B cell (primary cell): ENCODE data around the gene GPRC5D. TPM values are rescaled to one million over a fixed set of nuclear protein-coding genes. Genes with fewer than 3 reads are reported as not detected.

Experiments used
- ATAC-seq: fragments of 200-7000 bp; cut with Tn5 transposase; one replicate; pipeline ENCODE4 v1.10.0; 2021; ENCODE audit warnings: low read depth, mild to moderate bottlenecking, moderate number of reproducible peaks, moderate library complexity
- CTCF ChIA-PET: fragments of 350-600 bp; sonication (Branson Sonifier 250); formaldehyde crosslinking; loops from one replicate; lab custom pipeline; 2021; ENCODE audit warnings: antibody characterized with exemption, inconsistent platforms; lab: Charles Lee
- POLR2A ChIA-PET: fragments of 350-600 bp; sonication (Branson Sonifier 250); formaldehyde crosslinking; loops from one replicate; lab custom pipeline; 2021; ENCODE audit warnings: antibody characterized with exemption; lab: Charles Lee
- DNase-seq: peaks from one replicate; pipeline ENCODE4 v3.0.0; 2013
- H2AFZ ChIP-seq: 2 replicates; pipeline ENCODE4 v1.6.1; 2012; ENCODE audit warnings: mild to moderate bottlenecking, low read depth, low read length; ENCODE audit not compliant: insufficient read depth, poor library complexity, severe bottlenecking
- H3K27ac ChIP-seq, 2 donors: 1 replicate in 1 of 2; 2 replicates in 1 of 2; pipeline ENCODE4 v1.5.1; 2012 to 2013; ENCODE audit warnings: low read length in 2 of 2, mild to moderate bottlenecking in 2 of 2, moderate library complexity in 1 of 2
- H3K27me3 ChIP-seq, 4 experiments: fragments of 200-600 bp in 1 of 4; sonication (generic) in 1 of 4; replicated peaks in 1 of 4; 1 replicate in 2 of 4; 2 replicates in 2 of 4; pipeline versions ENCODE4 v1.6.1 to v1.7.0; 2013 to 2016; ENCODE audit warnings: low read length in 3 of 4, mild to moderate bottlenecking in 2 of 4, mixed read lengths in 1 of 4, moderate library complexity in 1 of 4; ENCODE audit not compliant: insufficient read depth in 4 of 4, control insufficient read depth in 3 of 4; ENCODE audit errors: control extremely low read depth in 1 of 4
- H3K36me3 ChIP-seq, 2 experiments: replicated peaks in 1 of 2; 1 replicate in 1 of 2; 2 replicates in 1 of 2; pipeline versions ENCODE4 v1.6.1 to v1.7.1; 2013; ENCODE audit warnings: low read length in 1 of 2; ENCODE audit not compliant: insufficient read depth in 2 of 2, control insufficient read depth in 1 of 2; ENCODE audit errors: control extremely low read depth in 1 of 2, extremely low read depth in 1 of 2
- H3K4me1 ChIP-seq, 2 donors: fragments of 200-600 bp in 1 of 2; sonication (generic) in 1 of 2; 1 replicate in 1 of 2; 2 replicates in 1 of 2; pipeline versions ENCODE4 v1.5.1 to v1.6.1; 2013 to 2017; ENCODE audit warnings: low read length in 2 of 2; ENCODE audit not compliant: control insufficient read depth in 2 of 2, insufficient read depth in 2 of 2
- H3K4me2 ChIP-seq: replicated peaks from 2 replicates; pipeline ENCODE3; 2012; ENCODE audit warnings: mild to moderate bottlenecking, low read depth, low read length; ENCODE audit not compliant: poor library complexity, severe bottlenecking
- H3K4me3 ChIP-seq, 5 experiments: fragments of 200-600 bp in 1 of 5; sonication (generic) in 1 of 5; 1 replicate in 3 of 5; 2 replicates in 2 of 5; pipeline versions ENCODE4 v1.5.1 to v1.7.0; 2011 to 2016; ENCODE audit warnings: low read length in 4 of 5, mild to moderate bottlenecking in 4 of 5, low read depth in 2 of 5, control low read depth in 1 of 5, moderate library complexity in 1 of 5; ENCODE audit not compliant: insufficient read depth in 1 of 5; ENCODE audit errors: control extremely low read depth in 1 of 5, extremely low read depth in 1 of 5
- H3K79me2 ChIP-seq: fragments of 200-600 bp; sonication (generic); one replicate; pipeline ENCODE4 v1.6.0; 2016; ENCODE audit warnings: low read length; ENCODE audit not compliant: control insufficient read depth, insufficient read depth
- H3K9ac ChIP-seq: fragments of 200-600 bp; sonication (generic); 2 replicates; pipeline ENCODE4 v1.6.1; 2017; ENCODE audit warnings: mild to moderate bottlenecking, low read length, moderate library complexity
- H3K9me3 ChIP-seq, 3 donors: one replicate each; pipeline versions ENCODE4 v1.6.1 to v1.7.1; 2013; ENCODE audit warnings: low read length in 2 of 3; ENCODE audit not compliant: control insufficient read depth in 2 of 3, insufficient read depth in 1 of 3; ENCODE audit errors: control extremely low read depth in 1 of 3
- H4K20me1 ChIP-seq: 2 replicates; pipeline ENCODE4 v1.6.0; 2012; ENCODE audit warnings: mild to moderate bottlenecking, low read length; ENCODE audit not compliant: insufficient read depth, control insufficient read depth, poor library complexity, severe bottlenecking
- H3K27ac Mint-ChIP-seq: one replicate; pipeline ENCODE4 v1.8.0; 2021; ENCODE audit warnings: mixed read lengths
- H3K27me3 Mint-ChIP-seq: one replicate; pipeline ENCODE4 v1.8.0; 2021; ENCODE audit warnings: mixed read lengths
- H3K4me1 Mint-ChIP-seq: one replicate; pipeline ENCODE4 v1.8.0; 2021; ENCODE audit warnings: mixed read lengths
- H3K4me3 Mint-ChIP-seq: one replicate; pipeline ENCODE4 v1.8.0; 2021; ENCODE audit warnings: mixed read lengths
- H3K9me3 Mint-ChIP-seq: one replicate; pipeline ENCODE4 v1.8.0; 2022; ENCODE audit warnings: mixed read lengths; ENCODE audit not compliant: insufficient read depth
- CTCF ChIP-seq: fragments of 200-600 bp; IDR thresholded peaks from one replicate; pipeline ENCODE4 v1.8.0; 2022; ENCODE audit warnings: antibody characterized with exemption, mild to moderate bottlenecking
- EZH2 ChIP-seq: IDR thresholded peaks from 2 replicates; pipeline ENCODE4 v1.6.1; 2012; ENCODE audit warnings: borderline replicate concordance, low read depth, mild to moderate bottlenecking, moderate library complexity, low read length; ENCODE audit not compliant: insufficient read depth, poor library complexity, severe bottlenecking
- WGBS: methylation state at CpG from one replicate; pipeline ENCODE4 v1.1.5; 2013; ENCODE audit warnings: missing lambda C conversion rate; ENCODE audit not compliant: insufficient coverage; 5-methylcytosine and 5-hydroxymethylcytosine counted together
- intact Hi-C: fragments of 100-400 bp; cut with micrococcal nuclease; formaldehyde crosslinking; loops from one replicate; pipeline ENCODE4 v1.10.0; 2022
- polyA plus RNA-seq: library from polyadenylated mRNA; depleted of rRNA; stranded (reverse); fragments of >200 nt; gene quantifications from 2 replicates; pipeline ENCODE4 v1.2.3, GENCODE V29; 2012
- total RNA-seq, 2 donors: library from RNA; stranded (reverse); fragments of 120-200 nt in 1 of 2; gene quantifications; 1 replicate in 1 of 2; 2 replicates in 1 of 2; pipeline versions ENCODE4 v1.2.3 to v1.2.4, GENCODE V29; 2013 to 2022

Gene GPRC5D
- total and polyA plus RNA-seq, 2 donors (not counting 1 experiment from before 2014, with no cell fraction given), result 0.47 to 7.7 TPM

GRCh38 chr12:12898136-12898717 lies 53.7 kb downstream of the GPRC5D start:
- Histone ChIP-seq H4K20me1 (no peaks in the 10 kb centered on the region), H3K4me3 (no peak overlapping the region), H3K4me1 (no peaks in the 10 kb centered on the region), H3K4me2 (no peak overlapping the region), H3K79me2 (no peaks in the 10 kb centered on the region), H3K36me3 (no peaks in the 10 kb centered on the region), H3K9ac (no peak overlapping the region), H3K9me3 (no peaks in the 10 kb centered on the region), H2AFZ (no peak overlapping the region), H3K27ac (no peak overlapping the region), H3K27me3 (peaks cover 0 to 4% (median 2%) of the 10 kb centered on the region in 4 experiments)
- Mint-ChIP-seq H3K9me3 (no peaks in the 10 kb centered on the region), H3K27ac (no peak overlapping the region), H3K4me3 (no peak overlapping the region), H3K27me3 (peaks cover 41% of the 10 kb centered on the region), H3K4me1 (no peaks in the 10 kb centered on the region)
- 100% methylated on average over 5 of the region's 9 CpGs for WGBS
- ChIA-PET POLR2A (no interaction called here), CTCF (no interaction called here)
- intact Hi-C loops, result no loop called here
- no peak for TF ChIP-seq EZH2
- TF ChIP-seq CTCF, result no peak
- ATAC-seq, result no peak
- DNase-seq, result no peak

DNA sequence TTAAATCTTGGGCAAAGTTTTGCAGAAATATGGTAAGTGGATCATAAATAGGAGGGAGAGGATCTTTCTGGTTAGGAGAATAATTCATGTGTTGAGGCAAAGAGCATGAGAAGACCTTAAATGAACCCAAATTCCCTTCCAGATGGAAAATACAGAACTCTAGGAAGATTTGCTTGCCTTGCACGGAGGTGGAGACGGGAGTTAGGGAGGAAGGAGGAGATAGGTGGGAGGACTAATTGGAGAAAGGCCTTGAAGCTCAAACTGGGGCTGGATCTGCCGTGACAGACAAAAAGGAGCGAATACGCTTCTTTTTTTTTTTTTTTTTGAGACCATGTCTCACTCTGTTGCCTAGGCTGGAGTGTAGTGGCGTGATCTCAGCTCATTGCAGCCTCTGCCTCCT lies 54.7 kb downstream of the GPRC5D start:
- POLR2A ChIA-PET, result no interaction called here
- ATAC-seq, result no peak

More for the DNA sequence above, 54.7 kb downstream of the GPRC5D start:
- no peak for DNase-seq
- no peaks in the 10 kb centered on the region for H3K4me1 Mint-ChIP-seq
- 86% methylated on average over 3 of the region's 6 CpGs for WGBS
- Histone ChIP-seq H2AFZ (no peak overlapping the region), H4K20me1 (no peaks in the 10 kb centered on the region), H3K4me1 (no peaks in the 10 kb centered on the region), H3K9ac (no peak overlapping the region), H3K36me3 (no peaks in the 10 kb centered on the region), H3K4me3 (no peak overlapping the region), H3K27ac (no peak overlapping the region), H3K9me3 (no peaks in the 10 kb centered on the region), H3K27me3 (peaks cover 0 to 9% (median 6%) of the 10 kb centered on the region in 4 experiments), H3K4me2 (no peak overlapping the region), H3K79me2 (no peaks in the 10 kb centered on the region)
- H3K9me3 Mint-ChIP-seq, result no peaks in the 10 kb centered on the region
- intact Hi-C loops, result no loop called here
- H3K27me3 Mint-ChIP-seq, result peaks cover 49% of the 10 kb centered on the region
- no peak overlapping the region for H3K4me3 Mint-ChIP-seq
- TF ChIP-seq CTCF (no peak), EZH2 (no peak)
- CTCF ChIA-PET, result interaction anchor here (0.9 to 1.7 kb wide), 2 partner anchors 521 to 1270 kb away, joined by 3 to 4 read pairs; no protein-coding TSS in a partner anchor
- no peak overlapping the region for H3K27ac Mint-ChIP-seq
